Muscle layer of colon (tissue), 2 donors: ENCODE data around the gene CNTNAP2.
"Not testable (repeated sequence)": the region's sequence is repeated elsewhere in the genome, so short reads cannot be mapped to it uniquely, and the experiment has no call there.

ENCODE experiments used
- H3K27ac ChIP-seq: one replicate; pipeline ENCODE4 v1.7.0; 2013; ENCODE audit warnings: low read depth, mild to moderate bottlenecking, low read length, moderate library complexity
- H3K27me3 ChIP-seq, 2 donors: one replicate each; pipeline ENCODE4 v1.7.0; 2013; ENCODE audit warnings: low read length in 2 of 2, mild to moderate bottlenecking in 2 of 2; ENCODE audit not compliant: insufficient read depth in 2 of 2, control insufficient read depth in 1 of 2
- H3K36me3 ChIP-seq: one replicate; pipeline ENCODE4 v1.7.0; 2013; ENCODE audit warnings: mild to moderate bottlenecking, low read length; ENCODE audit not compliant: insufficient read depth
- H3K4me1 ChIP-seq: one replicate; pipeline ENCODE4 v1.7.0; 2013; ENCODE audit warnings: mild to moderate bottlenecking, low read length; ENCODE audit not compliant: insufficient read depth
- H3K4me3 ChIP-seq, 2 donors: one replicate each; pipeline ENCODE4 v1.7.0; 2013; ENCODE audit warnings: low read length in 2 of 2, low read depth in 1 of 2, mild to moderate bottlenecking in 1 of 2, moderate library complexity in 1 of 2
- H3K9ac ChIP-seq: one replicate; pipeline ENCODE4 v1.7.0; 2013; ENCODE audit warnings: low read length
- H3K9me3 ChIP-seq: one replicate; pipeline ENCODE4 v1.7.0; 2013; ENCODE audit warnings: mild to moderate bottlenecking, low read length
- donor health status: abdominal sarcoma.
- donor health status: Adenocarcinoma of cecum.

Gene CNTNAP2

GRCh38 chr7:147721962-147722830 lies 1605.6 kb downstream of the CNTNAP2 start:
- H3K9me3 ChIP-seq: no peaks in the 10 kb centered on the region
- no peaks in the 10 kb centered on the region for H3K4me1 ChIP-seq
- no peak overlapping the region for H3K4me3 ChIP-seq

GRCh38 chr7:147723536-147723935 lies 1606.9 kb downstream of the CNTNAP2 start:
- no peaks in the 10 kb centered on the region for H3K4me1 ChIP-seq
- H3K4me3 ChIP-seq: no peak overlapping the region
- no peak overlapping the region for H3K9ac ChIP-seq
- H3K36me3 ChIP-seq: no peaks in the 10 kb centered on the region
- no peak overlapping the region for H3K27ac ChIP-seq
- H3K9me3 ChIP-seq: no peaks in the 10 kb centered on the region
- H3K27me3 ChIP-seq: no peaks in the 10 kb centered on the region

More at GRCh38 chr7:147721962-147722830, 1605.6 kb downstream of the CNTNAP2 start:
- Histone ChIP-seq H3K36me3 (no peaks in the 10 kb centered on the region), H3K27ac (no peak overlapping the region), H3K9ac (no peak overlapping the region), H3K27me3 (no peaks in the 10 kb centered on the region)

DNA sequence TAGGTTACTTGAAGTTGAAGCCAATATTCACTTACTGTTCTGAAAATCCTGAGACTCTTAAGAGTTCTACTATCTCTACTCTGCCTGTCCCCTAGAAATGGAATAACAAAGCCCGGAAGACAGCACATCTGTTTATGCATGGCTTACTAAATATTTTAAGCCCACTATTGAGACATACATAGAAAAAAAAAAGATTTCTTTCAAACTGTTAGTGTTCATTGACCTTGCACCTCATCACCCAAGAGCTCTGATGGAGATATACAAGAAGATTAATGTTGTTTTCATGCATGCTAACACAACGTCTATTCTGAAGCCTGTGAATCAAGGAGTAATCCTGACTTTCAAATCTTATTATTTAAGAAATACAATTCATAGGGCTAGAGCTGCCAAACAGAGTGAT lies 1614.7 kb downstream of the CNTNAP2 start:
- Histone ChIP-seq H3K27me3 (no peaks in the 10 kb centered on the region), H3K4me3 (no peak overlapping the region)

DNA sequence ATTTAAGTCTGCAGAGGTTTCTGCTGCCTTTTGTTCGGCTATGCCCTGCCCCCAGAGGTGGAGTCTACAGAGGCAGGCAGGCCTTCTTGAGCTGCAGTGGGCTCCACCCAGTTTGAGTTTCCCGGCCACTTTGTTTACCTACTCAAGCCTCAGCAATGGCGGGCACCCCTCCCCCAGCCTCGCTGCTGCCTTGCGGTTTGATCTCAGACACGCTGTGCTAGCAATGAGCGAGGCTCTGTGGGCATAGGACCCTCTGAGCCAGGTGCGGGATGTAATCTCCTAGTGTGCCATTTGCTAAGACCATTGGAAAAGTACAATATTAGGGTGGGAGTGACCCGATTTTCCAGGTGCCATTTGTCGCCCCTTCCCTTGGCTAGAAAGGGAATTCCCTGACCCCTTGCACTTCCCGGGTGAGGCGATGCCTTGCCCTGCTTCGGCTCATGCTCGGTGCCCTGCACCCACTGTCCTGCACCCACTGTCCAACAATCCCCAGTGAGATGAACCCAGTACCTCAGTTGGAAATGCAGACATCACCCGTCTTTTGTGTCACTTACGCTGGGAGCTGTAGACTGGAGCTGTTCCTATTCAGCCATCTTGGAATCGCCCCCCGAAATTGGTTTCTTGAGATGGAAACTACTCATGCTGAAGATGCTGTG lies 1621.1 kb downstream of the CNTNAP2 start:
- H3K4me3 ChIP-seq, H3K4me1 ChIP-seq, H3K36me3 ChIP-seq, H3K27ac ChIP-seq, H3K9ac ChIP-seq, H3K9me3 ChIP-seq, H3K27me3 ChIP-seq: not testable (repeated sequence)

More for the DNA sequence above, 1614.7 kb downstream of the CNTNAP2 start:
- Histone ChIP-seq H3K9ac (no peak overlapping the region), H3K9me3 (no peaks in the 10 kb centered on the region), H3K27ac (no peak overlapping the region), H3K4me1 (no peaks in the 10 kb centered on the region), H3K36me3 (no peaks in the 10 kb centered on the region)

- Histone ChIP-seq H3K9me3 (no peaks in the 10 kb centered on the region), H3K27ac (no peak overlapping the region), H3K27me3 (no peaks in the 10 kb centered on the region), H3K36me3 (no peaks in the 10 kb centered on the region), H3K9ac (no peak overlapping the region), H3K4me1 (no peaks in the 10 kb centered on the region), H3K4me3 (no peak overlapping the region)
Measured at GRCh38 chr7:147742301-147742700, 1625.7 kb downstream of the CNTNAP2 start.

DNA sequence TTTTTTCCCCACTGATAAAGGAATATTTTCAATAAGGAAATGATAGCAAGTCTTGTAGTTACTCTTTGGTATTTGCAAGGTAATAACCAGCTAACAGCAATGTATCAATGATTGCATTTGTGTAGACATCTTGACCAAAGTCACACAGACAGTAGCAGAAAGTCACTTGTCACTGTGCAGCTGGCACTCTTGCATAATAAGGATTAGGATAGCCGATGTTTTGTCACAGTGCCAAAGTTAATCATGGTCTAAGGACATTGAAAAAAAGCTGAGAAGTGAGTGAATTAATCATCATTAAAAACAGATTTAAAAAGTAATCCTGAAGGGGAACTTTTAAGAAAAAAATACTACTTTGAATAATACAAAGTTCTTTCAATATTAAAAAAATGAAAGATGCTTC lies 1639.7 kb downstream of the CNTNAP2 start:
- Histone ChIP-seq H3K27me3 (no peaks in the 10 kb centered on the region), H3K27ac (no peak overlapping the region), H3K9ac (no peak overlapping the region), H3K9me3 (no peaks in the 10 kb centered on the region), H3K4me3 (no peak overlapping the region), H3K36me3 (no peaks in the 10 kb centered on the region), H3K4me1 (no peaks in the 10 kb centered on the region)

GRCh38 chr7:147759327-147759943 lies 1642.8 kb downstream of the CNTNAP2 start:
- H3K27ac ChIP-seq: no peak overlapping the region
- no peaks in the 10 kb centered on the region for H3K36me3 ChIP-seq
- H3K27me3 ChIP-seq: no peaks in the 10 kb centered on the region
- H3K9ac ChIP-seq: no peak overlapping the region
- H3K4me1 ChIP-seq: no peaks in the 10 kb centered on the region
- no peak overlapping the region for H3K4me3 ChIP-seq
- no peaks in the 10 kb centered on the region for H3K9me3 ChIP-seq

- Histone ChIP-seq H3K27ac (no peak overlapping the region), H3K4me1 (no peaks in the 10 kb centered on the region), H3K9ac (no peak overlapping the region), H3K4me3 (no peak overlapping the region), H3K9me3 (no peaks in the 10 kb centered on the region), H3K36me3 (no peaks in the 10 kb centered on the region), H3K27me3 (no peaks in the 10 kb centered on the region)
Measured at GRCh38 chr7:147765301-147765700, 1648.7 kb downstream of the CNTNAP2 start.

DNA sequence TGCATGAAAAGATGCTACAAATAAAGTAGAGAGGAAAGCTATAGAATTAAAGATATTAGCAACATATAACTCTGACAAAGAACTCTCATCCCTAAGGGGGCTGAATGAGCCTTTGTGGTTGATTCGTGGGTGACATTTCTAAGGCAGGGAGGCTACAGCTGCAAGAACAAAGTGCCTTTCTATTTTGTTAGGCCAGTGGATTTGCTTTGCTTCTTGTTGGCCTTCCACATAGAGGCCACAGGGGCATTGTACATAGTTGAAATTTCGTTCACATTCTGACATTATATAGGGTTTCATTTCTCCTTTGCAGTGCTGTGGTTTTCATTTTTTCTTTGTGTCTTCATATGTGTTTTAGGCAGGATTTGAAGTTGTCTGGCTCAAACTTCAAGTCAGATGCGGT lies 1654.7 kb downstream of the CNTNAP2 start:
- Histone ChIP-seq H3K9ac (no peak overlapping the region), H3K4me1 (no peaks in the 10 kb centered on the region), H3K36me3 (no peaks in the 10 kb centered on the region), H3K27me3 (no peaks in the 10 kb centered on the region), H3K27ac (no peak overlapping the region), H3K9me3 (no peaks in the 10 kb centered on the region), H3K4me3 (no peak overlapping the region)

DNA sequence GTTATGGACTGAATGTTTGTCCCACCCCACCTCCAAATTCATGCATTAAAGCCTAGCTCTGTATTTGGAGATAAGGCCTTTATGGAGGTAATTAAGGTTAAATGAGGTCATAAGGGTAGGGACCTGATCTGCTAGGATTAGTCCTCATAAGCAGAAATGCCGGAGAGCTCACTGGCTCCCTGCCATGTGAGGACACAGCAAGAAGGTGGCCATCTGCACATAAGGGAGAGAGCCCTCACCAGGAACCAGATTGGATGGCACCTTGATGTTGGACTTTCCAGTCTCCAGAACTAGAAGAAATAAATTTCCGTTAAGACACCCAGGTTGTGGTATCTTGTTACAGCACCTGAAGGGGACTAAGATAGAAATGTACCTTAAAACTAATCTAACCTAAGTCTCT lies 1657.9 kb downstream of the CNTNAP2 start:
- H3K4me1 ChIP-seq: no peaks in the 10 kb centered on the region
- no peak overlapping the region for H3K4me3 ChIP-seq
- no peak overlapping the region for H3K27ac ChIP-seq
- H3K27me3 ChIP-seq: no peaks in the 10 kb centered on the region
- no peaks in the 10 kb centered on the region for H3K9me3 ChIP-seq
- H3K36me3 ChIP-seq: no peaks in the 10 kb centered on the region
- no peak overlapping the region for H3K9ac ChIP-seq

GRCh38 chr7:147775516-147776284 lies 1659.1 kb downstream of the CNTNAP2 start:
- Histone ChIP-seq H3K4me3 (no peak overlapping the region), H3K4me1 (no peaks in the 10 kb centered on the region), H3K27ac (no peak overlapping the region), H3K27me3 (no peaks in the 10 kb centered on the region), H3K9me3 (no peaks in the 10 kb centered on the region), H3K36me3 (no peaks in the 10 kb centered on the region), H3K9ac (no peak overlapping the region)
